A549 (cell line): ENCODE measurements around the gene ANXA3. TPM values are rescaled to one million over a fixed set of nuclear protein-coding genes. Genes with fewer than 3 reads are reported as not detected.

Source experiments
- ATAC-seq, 2 experiments: fragments of 200-7000 bp in 1 of 2; fragments of >200 bp in 1 of 2; cut with Nextera tagmentation in 1 of 2; cut with Tn5 transposase in 1 of 2; 3 replicates each; pipeline versions ENCODE4 v1.8.0 to v1.9.1; 2018 to 2020; ENCODE audit warnings: mild to moderate bottlenecking in 1 of 2, moderate library complexity in 1 of 2
- CTCF ChIA-PET: fragments of 300-600 bp; sonication (Branson Sonifier 250); formaldehyde crosslinking; extraction: SDS; loops from one replicate; lab custom pipeline; 2021; ENCODE audit warnings: antibody characterized with exemption, inconsistent platforms; lab: Yijun Ruan, JAX
- POLR2A ChIA-PET: fragments of 350-600 bp; formaldehyde crosslinking; extraction: SDS; loops from one replicate; lab custom pipeline; 2021; ENCODE audit warnings: antibody characterized with exemption, inconsistent platforms; lab: Yijun Ruan, JAX
- DNase-seq, 2 experiments: peaks; one replicate each; pipeline versions ENCODE4 v3.0.0 to v3.0.0-alpha.2; 2011 to 2016; ENCODE audit warnings: low read depth in 1 of 2, low spot score in 1 of 2
- FAIRE-seq: peaks from 2 replicates; lab custom pipeline; 2011; peaks lifted over from hg19 to GRCh38; lab: Jason Lieb, UNC
- H3K27ac ChIP-seq, 2 experiments: fragments of >200 bp; sonication (Bioruptor Twin); formaldehyde crosslinking; 3 replicates each; pipeline ENCODE4 v1.5.1; 2016 to 2017
- H3K4me1 ChIP-seq: fragments of >200 bp; sonication (Bioruptor Twin); formaldehyde crosslinking; 3 replicates; pipeline ENCODE4 v1.6.1; 2016
- H3K4me2 ChIP-seq: fragments of >200 bp; sonication (Bioruptor Twin); formaldehyde crosslinking; 3 replicates; pipeline ENCODE4 v1.6.1; 2016
- H3K4me3 ChIP-seq: fragments of >200 bp; sonication (Bioruptor Twin); formaldehyde crosslinking; 3 replicates; pipeline ENCODE4 v1.5.1; 2016
- H3K9me3 ChIP-seq: fragments of >200 bp; sonication (Bioruptor Twin); formaldehyde crosslinking; 3 replicates; pipeline ENCODE4 v1.6.1; 2016
- BCL3 ChIP-seq: fragments of >200 bp; sonication (Bioruptor Twin); formaldehyde crosslinking; IDR thresholded peaks from 3 replicates; pipeline ENCODE4 v1.6.1; 2016
- CBX2 ChIP-seq: fragments of 200-600 bp; sonication (generic); IDR thresholded peaks from 2 replicates; pipeline ENCODE4 v1.6.1; 2016; ENCODE audit warnings: low read depth, mild to moderate bottlenecking, borderline replicate concordance
- CBX8 ChIP-seq: fragments of 200-600 bp; sonication (generic); IDR thresholded peaks from 2 replicates; pipeline ENCODE4 v1.6.1; 2016
- CEBPB ChIP-seq, 2 experiments: fragments of >200 bp in 1 of 2; sonication (Bioruptor Twin) in 1 of 2; formaldehyde crosslinking in 1 of 2; IDR thresholded peaks; 2 replicates each; pipeline ENCODE4 v1.6.1; 2012 to 2016
- CHD4 ChIP-seq: fragments of 200-600 bp; sonication (generic); IDR thresholded peaks from 2 replicates; pipeline ENCODE4 v1.6.1; 2016; ENCODE audit warnings: antibody characterized with exemption, mild to moderate bottlenecking, borderline replicate concordance
- CTCF ChIP-seq: fragments of >200 bp; sonication (Bioruptor Twin); formaldehyde crosslinking; IDR thresholded peaks from 3 replicates; pipeline ENCODE4 v1.5.1; 2016
- ELK1 ChIP-seq: fragments of 150-350 bp; IDR thresholded peaks from 2 replicates; pipeline ENCODE4 v1.6.1; 2014; ENCODE audit warnings: low read depth, mild to moderate bottlenecking, low read length
- EP300 ChIP-seq, 2 experiments: fragments of >200 bp; sonication (Bioruptor Twin); formaldehyde crosslinking; IDR thresholded peaks; 2 replicates in 1 of 2; 3 replicates in 1 of 2; pipeline ENCODE4 v1.6.1; 2016 to 2017
- FOSB ChIP-seq: fragments of 250-450 bp; sonication (Bioruptor Pico); IDR thresholded peaks from 2 replicates; pipeline ENCODE4 v1.5.0; 2020; ENCODE audit warnings: mild to moderate bottlenecking, moderate library complexity
- FOXS1 ChIP-seq: fragments of 250-450 bp; sonication (Bioruptor Pico); IDR thresholded peaks from 2 replicates; pipeline ENCODE4 v1.5.0; 2020; ENCODE audit warnings: mild to moderate bottlenecking, moderate library complexity
- HOXB5 ChIP-seq: fragments of 250-450 bp; sonication (Bioruptor Pico); IDR thresholded peaks from 2 replicates; pipeline ENCODE4 v1.5.0; 2020; ENCODE audit warnings: mild to moderate bottlenecking, moderate library complexity
- JUN ChIP-seq, 2 experiments: fragments of >200 bp; sonication (Bioruptor Twin); formaldehyde crosslinking; IDR thresholded peaks; 2 replicates in 1 of 2; 3 replicates in 1 of 2; pipeline ENCODE4 v1.6.1; 2016 to 2017
- KDM1A ChIP-seq: fragments of 200-600 bp; sonication (generic); IDR thresholded peaks from 2 replicates; pipeline ENCODE4 v1.6.1; 2016; ENCODE audit warnings: low read depth, mild to moderate bottlenecking
- MAZ ChIP-seq: fragments of 150-350 bp; IDR thresholded peaks from 2 replicates; pipeline ENCODE4 v1.6.1; 2014; ENCODE audit warnings: antibody characterized with exemption, low read depth, low read length, borderline replicate concordance
- PBX3 ChIP-seq: IDR thresholded peaks from 2 replicates; pipeline ENCODE4 v1.6.1; 2012
- PHF8 ChIP-seq: fragments of 200-600 bp; sonication (generic); IDR thresholded peaks from 2 replicates; pipeline ENCODE4 v1.6.1; 2016; ENCODE audit warnings: low read depth, mild to moderate bottlenecking, antibody characterized with exemption, moderate library complexity, borderline replicate concordance
- RARB ChIP-seq: fragments of 250-450 bp; sonication (Bioruptor Pico); IDR thresholded peaks from 2 replicates; pipeline ENCODE4 v1.8.0; 2021; ENCODE audit warnings: mild to moderate bottlenecking, moderate library complexity
- REST ChIP-seq: fragments of 200-600 bp; sonication (generic); IDR thresholded peaks from 2 replicates; pipeline ENCODE4 v1.6.1; 2016; ENCODE audit warnings: antibody characterized with exemption, mild to moderate bottlenecking, moderate library complexity
- RNF2 ChIP-seq: fragments of 200-600 bp; sonication (generic); IDR thresholded peaks from 2 replicates; pipeline ENCODE4 v1.6.1; 2016; ENCODE audit warnings: low read depth, mild to moderate bottlenecking, antibody characterized with exemption, moderate library complexity, borderline replicate concordance
- TFCP2L1 ChIP-seq: fragments of 250-450 bp; sonication (Bioruptor Pico); IDR thresholded peaks from 2 replicates; pipeline ENCODE4 v1.5.0; 2021; ENCODE audit warnings: mild to moderate bottlenecking
- TP53 ChIP-seq: fragments of 250-450 bp; sonication (Bioruptor Pico); IDR thresholded peaks from 2 replicates; pipeline ENCODE4 v1.5.0; 2021; ENCODE audit warnings: mild to moderate bottlenecking, moderate library complexity
- WGBS: methylation state at CpG from one replicate; pipeline ENCODE4 v1.1.6; 2017; ENCODE audit errors: missing lambda C conversion rate; 5-methylcytosine and 5-hydroxymethylcytosine counted together
- polyA plus RNA-seq, 4 experiments: library from polyadenylated mRNA; depleted of rRNA in 3 of 4; stranded (reverse); fragments of >200 nt; fragmentation: RNase III in 1 of 4; extraction: RNeasy Plus Mini Kit Qiagen cat#74134 plus additional on column Dnase treatment in 1 of 4; gene quantifications; 2 replicates in 3 of 4; 3 replicates in 1 of 4; pipeline ENCODE4 v1.2.3, GENCODE V29; 2011 to 2017
- TF ChIP-seq, protein P1 (sequence below): fragments of 450-650 bp; IDR thresholded peaks from 2 replicates; pipeline ENCODE4 v1.6.1; 2014; ENCODE audit warnings: antibody characterized with exemption

Gene ANXA3
- polyA plus RNA-seq, 2 of the 4 experiments (the other 2 are of a cell fraction), result 126 to 134 TPM

- no peak for TF ChIP-seq FOSB (CRISPR knock-in tag)
- TF ChIP-seq PBX3, result no peak
- TF ChIP-seq BCL3, result no peak
- no peak for TF ChIP-seq JUN (IDR thresholded peaks at IDR 0.05)
These were observed 57.1 kb downstream of the ANXA3 start (continued) for GRCh38 chr4:78608684-78609083.

DNA sequence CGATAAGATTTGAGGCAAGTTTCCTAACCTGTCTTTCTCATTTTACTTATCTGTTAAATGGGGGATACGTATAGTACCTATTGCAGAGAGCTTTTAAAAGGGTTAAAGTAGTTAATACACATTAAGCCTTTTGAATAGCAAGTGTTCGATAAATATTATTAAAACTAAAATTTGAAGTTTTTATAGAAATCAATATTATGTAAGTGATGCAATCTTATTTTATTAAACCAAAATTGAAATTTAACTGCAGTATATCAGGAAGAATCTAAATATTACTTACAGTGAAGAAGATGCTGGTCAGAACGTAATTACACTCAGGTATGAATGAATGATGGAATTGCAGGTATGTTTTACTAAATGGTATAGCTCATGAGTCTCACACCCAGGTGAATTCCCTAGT, 58.0 kb downstream of the ANXA3 start:
- CTCF ChIA-PET, result no interaction called here

More for the DNA sequence above, 58.0 kb downstream of the ANXA3 start:
- no peaks in the 10 kb centered on the region for H3K9me3 ChIP-seq
- H3K4me1 ChIP-seq, result no peaks in the 10 kb centered on the region
- FAIRE-seq, result no peak
- no peak overlapping the region for H3K27ac ChIP-seq
- WGBS, result 83% methylated on average over 4 of the region's 4 CpGs
- TF ChIP-seq CTCF (no peak), CBX8 (no peak), REST (no peak), RARB (no peak), EP300 (IDR thresholded peaks at IDR 0.05) (no peak), TFCP2L1 (CRISPR knock-in tag) (no peak), BCL3 (no peak), CEBPB (IDR thresholded peaks at IDR 0.05) (no peak), MAZ (no peak), ELK1 (no peak), TP53 (CRISPR knock-in tag) (no peak), CHD4 (no peak), FOXS1 (no peak), RNF2 (no peak), PBX3 (no peak), CBX2 (no peak), KDM1A (no peak), HOXB5 (no peak), PHF8 (no peak)
- TF ChIP-seq, protein P1, sequence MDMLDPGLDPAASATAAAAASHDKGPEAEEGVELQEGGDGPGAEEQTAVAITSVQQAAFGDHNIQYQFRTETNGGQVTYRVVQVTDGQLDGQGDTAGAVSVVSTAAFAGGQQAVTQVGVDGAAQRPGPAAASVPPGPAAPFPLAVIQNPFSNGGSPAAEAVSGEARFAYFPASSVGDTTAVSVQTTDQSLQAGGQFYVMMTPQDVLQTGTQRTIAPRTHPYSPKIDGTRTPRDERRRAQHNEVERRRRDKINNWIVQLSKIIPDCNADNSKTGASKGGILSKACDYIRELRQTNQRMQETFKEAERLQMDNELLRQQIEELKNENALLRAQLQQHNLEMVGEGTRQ, result no peak
- ATAC-seq, result no peak
- DNase-seq, result no peak
- no peak overlapping the region for H3K4me2 ChIP-seq
- H3K4me3 ChIP-seq, result no peak overlapping the region
- POLR2A ChIA-PET, result no interaction called here
